Neural cell (in vitro differentiated cells): Measurements from ENCODE around the gene CLEC20A. TPM values are rescaled to one million over a fixed set of nuclear protein-coding genes. Genes with fewer than 3 reads are reported as not detected.

Experiments
- H2AFZ ChIP-seq: fragments of 200-600, 300-800 bp; sonication (generic), shearing (Covaris generic); 2 replicates; pipeline ENCODE4 v1.6.0; 2014; ENCODE audit warnings: low read depth, mild to moderate bottlenecking, antibody characterized with exemption, low read length, moderate library complexity
- H3F3A ChIP-seq: fragments of 200-600 bp; shearing (Covaris generic); 2 replicates; pipeline ENCODE4 v1.6.1; 2016; ENCODE audit warnings: mild to moderate bottlenecking, moderate library complexity, mixed read lengths, antibody characterized with exemption, low read length; ENCODE audit not compliant: insufficient read depth, poor library complexity, severe bottlenecking
- H3K27ac ChIP-seq: fragments of 200-600, 300-800 bp; sonication (generic), shearing (Covaris generic); 2 replicates; pipeline ENCODE4 v1.5.1; 2014; ENCODE audit warnings: mild to moderate bottlenecking, low read length, moderate library complexity
- H3K27me3 ChIP-seq: fragments of 300-800, 200-600 bp; sonication (generic), shearing (Covaris generic); 2 replicates; pipeline ENCODE4 v1.6.0; 2014; ENCODE audit warnings: mild to moderate bottlenecking, low read depth, low read length, moderate library complexity; ENCODE audit not compliant: insufficient read depth
- H3K36me3 ChIP-seq: fragments of 300-800, 200-600 bp; sonication (generic), shearing (Covaris generic); 2 replicates; pipeline ENCODE4 v1.5.1; 2014; ENCODE audit warnings: mild to moderate bottlenecking, antibody characterized with exemption, low read length, moderate library complexity; ENCODE audit not compliant: insufficient read depth
- H3K4me2 ChIP-seq: fragments of 300-800, 200-600 bp; sonication (generic), shearing (Covaris generic); 2 replicates; pipeline ENCODE4 v1.6.0; 2014; ENCODE audit warnings: mild to moderate bottlenecking, low read length
- H3K4me3 ChIP-seq: fragments of 300-800, 200-600 bp; sonication (generic), shearing (Covaris generic); 2 replicates; pipeline ENCODE4 v1.5.1; 2014; ENCODE audit warnings: mild to moderate bottlenecking, low read length, moderate library complexity
- H3K79me2 ChIP-seq: fragments of 200-600 bp; shearing (Covaris generic); replicated peaks from 2 replicates; pipeline ENCODE4 v1.6.0; 2014; ENCODE audit warnings: mild to moderate bottlenecking, low read length, moderate library complexity; ENCODE audit not compliant: insufficient read depth
- H3K9ac ChIP-seq: fragments of 300-800, 200-600 bp; sonication (generic), shearing (Covaris generic); 2 replicates; pipeline ENCODE4 v1.6.1; 2016; ENCODE audit warnings: mild to moderate bottlenecking, low read length, mixed read lengths
- H3K9me2 ChIP-seq: fragments of 200-600 bp; shearing (Covaris generic); 2 replicates; pipeline ENCODE4 v1.6.1; 2016; ENCODE audit warnings: mild to moderate bottlenecking, low read length, mixed read lengths; ENCODE audit not compliant: insufficient read depth
- H3K9me3 ChIP-seq: fragments of 200-600, 300-800 bp; sonication (generic), shearing (Covaris generic); 2 replicates; pipeline ENCODE4 v1.6.1; 2016; ENCODE audit warnings: mild to moderate bottlenecking, mixed run types, low read length, moderate library complexity, mixed read lengths
- H4K20me1 ChIP-seq: fragments of 200-600 bp; shearing (Covaris generic); 2 replicates; pipeline ENCODE4 v1.6.1; 2016; ENCODE audit warnings: mild to moderate bottlenecking, mixed run types; ENCODE audit not compliant: insufficient read depth
- CTCF ChIP-seq: fragments of 450-650 bp; IDR thresholded peaks from 2 replicates; pipeline ENCODE4 v1.5.1; 2014; ENCODE audit warnings: antibody characterized with exemption, mild to moderate bottlenecking, moderate library complexity; ENCODE audit not compliant: poor library complexity, severe bottlenecking
- EP300 ChIP-seq: fragments of 450-650 bp; conservative IDR thresholded peaks from 2 replicates; pipeline ENCODE4 v1.6.1; 2014; ENCODE audit warnings: antibody characterized with exemption, mild to moderate bottlenecking, moderate library complexity; ENCODE audit not compliant: poor library complexity, severe bottlenecking
- EZH2 ChIP-seq: fragments of 200-600, 300-800 bp; shearing (Covaris generic), sonication (generic); IDR thresholded peaks from 2 replicates; pipeline ENCODE4 v1.6.1; 2014; ENCODE audit warnings: antibody characterized with exemption, low read length, borderline replicate concordance, mild to moderate bottlenecking; ENCODE audit not compliant: insufficient read depth, poor library complexity, severe bottlenecking
- MXI1 ChIP-seq: fragments of 450-650 bp; conservative IDR thresholded peaks from 2 replicates; pipeline ENCODE4 v1.6.1; 2014; ENCODE audit warnings: antibody characterized with exemption, mild to moderate bottlenecking; ENCODE audit not compliant: poor library complexity, severe bottlenecking
- POLR2AphosphoS5 ChIP-seq: IDR thresholded peaks from 2 replicates; pipeline ENCODE4 v1.6.1; 2012
- RAD21 ChIP-seq: fragments of 450-650 bp; conservative IDR thresholded peaks from 2 replicates; pipeline ENCODE4 v1.6.1; 2014; ENCODE audit warnings: antibody characterized with exemption, mild to moderate bottlenecking, moderate library complexity
- REST ChIP-seq: IDR thresholded peaks from 2 replicates; pipeline ENCODE4 v1.6.1; 2012; ENCODE audit warnings: borderline replicate concordance
- SMC3 ChIP-seq: fragments of 450-650 bp; conservative IDR thresholded peaks from 2 replicates; pipeline ENCODE4 v1.6.1; 2014; ENCODE audit warnings: antibody characterized with exemption, mild to moderate bottlenecking, moderate library complexity; ENCODE audit not compliant: poor library complexity
- TAF1 ChIP-seq: IDR thresholded peaks from 2 replicates; pipeline ENCODE4 v1.6.1; 2012; ENCODE audit warnings: low read depth
- polyA plus RNA-seq: library from polyadenylated mRNA; depleted of rRNA; stranded (reverse); fragments of >200 nt; gene quantifications from 2 replicates; pipeline ENCODE4 v1.2.3, GENCODE V29; 2014

Gene CLEC20A
- polyA plus RNA-seq, 1 donor from 2014 or later, result 0.78 TPM

GRCh38 chr1:178539291-178539690 lies 42.5 kb upstream of the CLEC20A start:
- Histone ChIP-seq H3K9me3 (no peaks in the 10 kb centered on the region), H3K27me3 (no peaks in the 10 kb centered on the region), H3K27ac (no peak overlapping the region), H3K9ac (no peak overlapping the region), H3K36me3 (no peaks in the 10 kb centered on the region), H3K9me2 (no peaks in the 10 kb centered on the region), H3K79me2 (no peaks in the 10 kb centered on the region), H3F3A (no peaks in the 10 kb centered on the region), H2AFZ (no peak overlapping the region), H3K4me3 (no peak overlapping the region), H3K4me2 (no peak overlapping the region), H4K20me1 (no peaks in the 10 kb centered on the region)
- no peak for TF ChIP-seq SMC3
- TF ChIP-seq EP300, result no peak
- no peak for TF ChIP-seq MXI1
- TF ChIP-seq REST, result no peak
- TF ChIP-seq TAF1, result no peak
- TF ChIP-seq POLR2AphosphoS5, result no peak
- no peak for TF ChIP-seq RAD21
- no peak for TF ChIP-seq CTCF
- no peak for TF ChIP-seq EZH2

- no peak overlapping the region for H3K27ac ChIP-seq
- no peaks in the 10 kb centered on the region for H3K9me3 ChIP-seq
- no peak overlapping the region for H3K4me2 ChIP-seq
- H3K9ac ChIP-seq, result no peak overlapping the region
- no peaks in the 10 kb centered on the region for H3K27me3 ChIP-seq
- H4K20me1 ChIP-seq, result no peaks in the 10 kb centered on the region
- H3K4me3 ChIP-seq, result no peak overlapping the region
- no peak overlapping the region for H2AFZ ChIP-seq
- H3F3A ChIP-seq, result no peaks in the 10 kb centered on the region
- H3K36me3 ChIP-seq, result no peaks in the 10 kb centered on the region
- H3K9me2 ChIP-seq, result no peaks in the 10 kb centered on the region
- TF ChIP-seq MXI1 (no peak), POLR2AphosphoS5 (no peak), EZH2 (no peak), SMC3 (no peak), RAD21 (no peak), TAF1 (no peak)
- no peaks in the 10 kb centered on the region for H3K79me2 ChIP-seq
Observed at GRCh38 chr1:178538192-178538916, 41.6 kb upstream of the CLEC20A start.
